ENCODE measurements around the gene EXOC6. TPM values are rescaled to one million over a fixed set of nuclear protein-coding genes. Genes with fewer than 3 reads are reported as not detected.
A peak's percentile ranks its signal among the peaks of the same experiment; 100 is the strongest.

Gene EXOC6
- total RNA-seq, 1 donor from 2014 or later = 12.2 TPM

DNA sequence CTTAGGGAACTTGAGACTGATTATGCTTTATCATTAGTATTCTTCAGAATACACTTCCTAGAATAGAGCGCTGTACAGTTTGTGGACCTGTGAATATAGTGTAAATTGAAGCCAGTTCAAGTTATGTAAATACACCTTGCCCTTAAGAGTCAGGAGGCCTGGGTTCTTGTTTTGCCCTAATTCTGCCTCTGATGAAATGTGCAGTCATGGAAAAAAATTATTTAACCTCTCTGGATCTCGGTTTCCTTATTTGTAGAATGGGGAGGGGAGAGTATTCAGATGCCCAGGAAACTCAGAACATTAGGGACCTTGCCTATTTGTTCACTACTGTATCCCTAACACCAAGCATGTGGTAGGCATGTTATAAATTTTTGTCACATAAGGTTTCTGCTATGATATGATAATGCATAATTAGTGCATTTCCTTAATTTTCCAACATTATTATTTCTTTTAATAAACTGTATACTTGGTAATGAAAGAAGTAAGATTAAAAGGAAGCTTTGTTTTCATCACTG, 1.3 kb downstream of the EXOC6 start:
- intact Hi-C loops (cut with DNase I) = loop anchor here (5.0 kb wide), 1 partner anchor 152 kb away; no protein-coding TSS in a partner anchor
- peaks cover 0 to 6% of the 10 kb centered on the region in 2 donors for H3K4me1 ChIP-seq
- no peak for DNase-seq (ENCODE audit: low spot score in 2 of 2)
- H3K27me3 ChIP-seq = no peaks in the 10 kb centered on the region
- no peaks in the 10 kb centered on the region for H3K36me3 ChIP-seq
- H3K27ac ChIP-seq = no peak overlapping the region
- H3K4me3 ChIP-seq = peak overlapping the region; percentile 93 to 94
- TF ChIP-seq, protein P1, sequence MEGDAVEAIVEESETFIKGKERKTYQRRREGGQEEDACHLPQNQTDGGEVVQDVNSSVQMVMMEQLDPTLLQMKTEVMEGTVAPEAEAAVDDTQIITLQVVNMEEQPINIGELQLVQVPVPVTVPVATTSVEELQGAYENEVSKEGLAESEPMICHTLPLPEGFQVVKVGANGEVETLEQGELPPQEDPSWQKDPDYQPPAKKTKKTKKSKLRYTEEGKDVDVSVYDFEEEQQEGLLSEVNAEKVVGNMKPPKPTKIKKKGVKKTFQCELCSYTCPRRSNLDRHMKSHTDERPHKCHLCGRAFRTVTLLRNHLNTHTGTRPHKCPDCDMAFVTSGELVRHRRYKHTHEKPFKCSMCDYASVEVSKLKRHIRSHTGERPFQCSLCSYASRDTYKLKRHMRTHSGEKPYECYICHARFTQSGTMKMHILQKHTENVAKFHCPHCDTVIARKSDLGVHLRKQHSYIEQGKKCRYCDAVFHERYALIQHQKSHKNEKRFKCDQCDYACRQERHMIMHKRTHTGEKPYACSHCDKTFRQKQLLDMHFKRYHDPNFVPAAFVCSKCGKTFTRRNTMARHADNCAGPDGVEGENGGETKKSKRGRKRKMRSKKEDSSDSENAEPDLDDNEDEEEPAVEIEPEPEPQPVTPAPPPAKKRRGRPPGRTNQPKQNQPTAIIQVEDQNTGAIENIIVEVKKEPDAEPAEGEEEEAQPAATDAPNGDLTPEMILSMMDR (IDR thresholded peaks at IDR 0.05) = no peak
- no peaks in the 10 kb centered on the region for H3K9me3 ChIP-seq

DNA sequence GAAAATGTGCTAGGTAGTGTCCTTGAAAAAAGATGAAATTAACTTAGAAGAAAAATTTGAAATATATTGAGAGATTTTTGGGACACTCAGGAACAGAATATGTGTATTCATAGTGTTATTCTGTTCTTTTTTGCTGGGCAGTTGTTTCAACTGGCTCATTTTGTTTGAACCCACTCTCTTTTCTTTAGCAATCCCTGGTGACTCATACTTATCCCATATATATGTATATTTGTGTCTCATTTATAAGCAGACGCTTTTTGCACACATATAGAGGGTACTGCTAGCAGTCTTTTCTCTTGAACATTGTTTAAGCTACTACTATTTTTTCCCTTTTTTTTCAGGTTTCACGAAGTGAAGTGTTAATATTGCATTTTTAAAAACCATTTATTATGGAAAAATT, 1.9 kb downstream of the EXOC6 start:
- no peak overlapping the region for H3K4me3 ChIP-seq
- no peak for DNase-seq (ENCODE audit: low spot score in 2 of 2)
- H3K4me1 ChIP-seq = peaks cover 0 to 6% of the 10 kb centered on the region in 2 donors
- TF ChIP-seq, protein P1 (IDR thresholded peaks at IDR 0.05) = no peak
- H3K27ac ChIP-seq = no peak overlapping the region
- H3K27me3 ChIP-seq = no peaks in the 10 kb centered on the region
- no peaks in the 10 kb centered on the region for H3K9me3 ChIP-seq
- intact Hi-C loops (cut with DNase I) = no loop called here
- H3K36me3 ChIP-seq = no peaks in the 10 kb centered on the region

DNA sequence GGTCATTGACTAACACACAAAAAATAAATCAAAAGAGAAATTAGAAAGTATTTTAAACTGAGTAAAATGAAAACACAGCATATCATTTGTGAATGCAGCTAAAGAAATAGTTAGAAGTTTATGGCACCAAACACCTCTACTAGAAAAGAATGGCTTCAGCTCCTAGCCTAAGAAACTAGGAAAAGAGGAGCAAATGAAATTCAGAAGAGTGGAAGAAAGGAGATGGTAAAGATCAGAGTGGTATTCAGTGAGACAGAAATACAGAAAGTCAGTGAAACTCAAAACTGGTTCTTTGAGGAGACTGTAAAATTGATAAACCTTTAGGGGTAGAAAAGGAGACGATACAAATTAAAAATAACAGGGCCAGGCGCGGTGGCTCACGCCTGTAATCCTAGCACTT, 2.7 kb downstream of the EXOC6 start:
- DNase-seq (ENCODE audit: low spot score in 2 of 2) = no peak
- Histone ChIP-seq H3K4me3 (no peak overlapping the region), H3K36me3 (no peaks in the 10 kb centered on the region), H3K4me1 (peaks cover 0 to 6% of the 10 kb centered on the region in 2 donors), H3K27me3 (no peaks in the 10 kb centered on the region), H3K9me3 (no peaks in the 10 kb centered on the region), H3K27ac (no peak overlapping the region)
- intact Hi-C loops (cut with DNase I) = no loop called here
- TF ChIP-seq, protein P1 (IDR thresholded peaks at IDR 0.05) = no peak

DNA sequence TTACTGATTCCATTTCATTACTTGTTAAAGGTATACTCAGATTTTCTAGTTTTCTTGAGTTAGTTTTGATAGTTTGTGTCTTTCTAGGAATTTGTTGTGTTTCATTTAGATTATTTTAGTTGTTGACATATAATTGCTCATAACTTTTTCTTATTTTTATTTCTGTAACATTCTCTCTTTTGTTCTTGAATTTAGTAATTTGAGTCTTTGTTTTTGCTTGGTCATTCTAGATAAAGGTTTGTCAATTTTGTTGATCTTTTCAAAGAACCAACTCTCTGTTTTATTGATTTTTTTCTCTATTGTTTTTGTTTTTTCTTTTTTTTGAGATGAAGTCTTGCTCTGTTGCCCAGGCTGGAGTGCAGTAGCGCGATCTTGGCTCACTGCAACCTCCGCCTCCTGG, 7.2 kb downstream of the EXOC6 start:
- peaks cover 6 to 23% of the 10 kb centered on the region in 2 donors for H3K9me3 ChIP-seq
- no peaks in the 10 kb centered on the region for H3K27me3 ChIP-seq
- H3K27ac ChIP-seq = no peak overlapping the region
- TF ChIP-seq, protein P1 (IDR thresholded peaks at IDR 0.05) = no peak
- H3K4me1 ChIP-seq = no peaks in the 10 kb centered on the region
- intact Hi-C loops (cut with DNase I) = no loop called here
- H3K36me3 ChIP-seq = no peaks in the 10 kb centered on the region
- no peak overlapping the region for H3K4me3 ChIP-seq
- no peak for DNase-seq (ENCODE audit: low spot score in 2 of 2)

DNA sequence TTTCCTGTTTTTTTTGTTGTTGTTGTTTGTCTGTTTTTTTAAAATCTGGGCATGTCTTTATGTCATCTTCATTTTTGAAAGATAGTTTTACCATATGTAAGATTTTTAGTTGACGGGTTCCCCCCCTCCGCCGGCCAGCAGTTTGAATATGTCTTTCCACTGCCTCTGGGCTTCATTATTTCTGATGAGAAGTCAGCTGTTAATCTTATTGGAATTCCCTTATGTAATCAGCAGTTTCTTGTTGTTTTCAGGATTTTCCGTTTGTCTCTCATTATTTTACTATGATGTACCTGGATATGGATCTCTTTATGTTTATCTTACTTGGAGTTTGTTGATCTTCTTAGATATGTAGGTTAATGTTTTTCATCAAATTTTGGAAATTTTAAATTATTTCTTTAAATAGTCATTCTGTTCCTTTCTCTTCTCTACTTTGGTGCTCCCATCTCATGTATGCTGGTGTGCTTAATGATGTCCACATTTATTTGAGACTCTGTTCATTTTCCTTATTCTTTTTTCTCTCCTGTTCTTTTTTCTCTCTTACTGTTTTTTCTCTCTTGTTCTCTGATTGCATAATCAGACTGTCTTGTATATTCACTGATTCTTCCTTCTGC, 9.7 kb downstream of the EXOC6 start:
- H3K9me3 ChIP-seq = peaks cover 6 to 23% of the 10 kb centered on the region in 2 donors
- intact Hi-C loops (cut with DNase I) = no loop called here
- no peak overlapping the region for H3K27ac ChIP-seq
- no peaks in the 10 kb centered on the region for H3K27me3 ChIP-seq
- H3K36me3 ChIP-seq = no peaks in the 10 kb centered on the region
- no peak overlapping the region for H3K4me3 ChIP-seq
- TF ChIP-seq, protein P1 (IDR thresholded peaks at IDR 0.05) = no peak
- H3K4me1 ChIP-seq = no peaks in the 10 kb centered on the region
- no peak for DNase-seq (ENCODE audit: low spot score in 2 of 2)
